ENCODE measurements around the gene RNF115. TPM values are rescaled to one million over a fixed set of nuclear protein-coding genes. Genes with fewer than 3 reads are reported as not detected.

RNF115 gene
- 4.8 and 6.1 TPM in 2 replicates for polyA plus RNA-seq (2012; rRNA removed)
- polyA plus RNA-seq (2012; cell fraction: cytosol; rRNA removed), result 5.0 and 5.2 TPM in 2 replicates
- polyA plus RNA-seq (2012; cell fraction: nucleus; rRNA removed), result 8.0 and 15.4 TPM in 2 replicates

DNA sequence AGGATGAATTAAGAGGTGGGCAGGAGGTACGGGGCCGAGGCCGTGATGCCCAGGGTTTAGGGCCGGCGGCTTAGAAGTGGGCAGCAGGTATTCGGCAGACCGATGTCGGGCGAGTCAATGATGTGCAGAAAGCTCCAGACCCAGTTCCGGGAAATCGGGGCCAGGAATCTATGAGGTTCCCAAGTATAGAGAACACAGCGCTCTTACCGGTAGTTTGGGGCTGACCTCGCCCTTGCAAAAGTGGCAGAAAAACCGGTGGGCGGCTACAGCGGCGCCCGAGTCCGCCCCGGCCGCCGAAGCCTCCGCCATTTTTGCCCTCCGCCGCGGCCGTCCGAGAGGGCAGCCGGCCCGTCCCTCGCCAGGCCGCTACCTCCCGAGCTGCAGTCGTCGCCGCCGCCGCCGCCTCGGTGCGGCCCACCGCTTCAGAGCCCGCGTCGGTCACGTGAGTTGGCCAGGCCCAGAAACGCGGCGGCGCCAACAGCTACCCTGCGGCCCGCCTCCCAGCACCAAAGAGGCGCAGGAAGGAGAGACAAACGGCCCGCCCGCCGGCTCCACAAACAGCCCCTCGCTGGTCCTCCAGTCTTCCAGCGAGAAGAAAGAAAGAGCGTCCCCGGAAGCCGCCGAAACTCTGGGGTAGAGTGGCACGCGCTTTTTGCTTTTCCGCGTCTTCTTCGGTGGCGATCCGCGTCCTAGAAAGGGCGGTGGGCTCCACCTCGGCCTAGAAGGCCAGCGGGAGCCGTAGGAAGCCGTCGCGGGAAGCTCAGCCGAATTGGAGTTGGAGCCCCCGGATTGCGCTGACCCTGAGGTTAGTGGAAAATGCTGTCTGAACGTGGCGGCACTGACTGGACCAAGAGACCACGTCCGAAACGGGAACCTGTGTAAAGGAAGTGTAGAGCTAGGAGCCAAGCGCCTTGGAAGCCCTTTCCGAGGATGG, at the start of gene RNF115, which contains the start of gene POLR3C:
Gene RNF115, minus strand, starts transcription at position 531 of the 934 bp plus-strand sequence. Its CDS starts 222 bp downstream, at position 309.
Gene POLR3C, plus strand, starts transcription at position 636 of the 934 bp plus-strand sequence. CDS start 1,577 bp downstream, outside the sequence.
- peak within 1 kb of the TSS; percentile 92 to 98 for H3K27ac ChIP-seq (ENCODE audit: low read depth in 2 of 2, low read length in 1 of 2)
- CTCF ChIA-PET, result interaction anchor here (0.6 to 10.4 kb wide), 3 partner anchors 22 to 69 kb away, joined by 3 to 121 read pairs (median 3); partner anchors contain the start of gene NUDT17
- H3K27me3 ChIP-seq (ENCODE audit: insufficient read depth), result no peaks in the 10 kb centered on the region
- H3K4me2 ChIP-seq, result peak within 1 kb of the TSS; percentile 74
- POLR2A ChIA-PET, result interaction anchor here (0.6 to 1.4 kb wide), 5 partner anchors 22 to 104 kb away, joined by 3 to 12 read pairs (median 3); partner anchors contain the start of genes NUDT17, PIAS3 and RBM8A
- H3K36me3 ChIP-seq (replicated peaks in 1 of 2; ENCODE audit: control insufficient read depth in 1 of 2, insufficient read depth in 2 of 2, low read length in 1 of 2), result peaks cover 23 to 30% of the 10 kb centered on the region in 2 experiments
- DNase-seq, result peak; percentile 91
- peaks cover 60% of the 10 kb centered on the region for H3K79me2 ChIP-seq (ENCODE audit: insufficient read depth)
- no peaks in the 10 kb centered on the region for H3K9me3 ChIP-seq
- H3K9me2 ChIP-seq, result no peaks in the 10 kb centered on the region
- H3K9ac ChIP-seq, result peak within 1 kb of the TSS; percentile 87
- peak within 1 kb of the TSS; percentile 90 to 99 for H3K4me3 ChIP-seq (ENCODE audit: low read depth in 2 of 2, low read length in 1 of 2)
- no peaks in the 10 kb centered on the region for H4K20me1 ChIP-seq (ENCODE audit: insufficient read depth)
- 5% methylated on average over 37 of the region's 89 CpGs for WGBS (ENCODE audit: low lambda C conversion rate)
- peak within 1 kb of the TSS; percentile 90 for H2AFZ ChIP-seq (ENCODE audit: low read depth)
- H3F3A ChIP-seq (replicated peaks; ENCODE audit: insufficient read depth), result peaks cover 17% of the 10 kb centered on the region
- H3K4me1 ChIP-seq (ENCODE audit: control insufficient read depth in 1 of 2, insufficient read depth in 2 of 2, low read depth in 1 of 2, low read length in 1 of 2), result peaks cover 0 to 12% of the 10 kb centered on the region in 2 experiments; a peak in 2 of 4 replicates
- no peak for TF ChIP-seq FOXJ3 (CRISPR knock-in tag; IDR thresholded peaks at IDR 0.05)
- no peak for TF ChIP-seq RAD21 (IDR thresholded peaks at IDR 0.05; ENCODE audit: low read length)
- TF ChIP-seq, protein P1, sequence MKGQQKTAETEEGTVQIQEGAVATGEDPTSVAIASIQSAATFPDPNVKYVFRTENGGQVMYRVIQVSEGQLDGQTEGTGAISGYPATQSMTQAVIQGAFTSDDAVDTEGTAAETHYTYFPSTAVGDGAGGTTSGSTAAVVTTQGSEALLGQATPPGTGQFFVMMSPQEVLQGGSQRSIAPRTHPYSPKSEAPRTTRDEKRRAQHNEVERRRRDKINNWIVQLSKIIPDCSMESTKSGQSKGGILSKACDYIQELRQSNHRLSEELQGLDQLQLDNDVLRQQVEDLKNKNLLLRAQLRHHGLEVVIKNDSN (IDR thresholded peaks at IDR 0.05; ENCODE audit: borderline replicate concordance, low read depth), result peak; percentile 91
- TF ChIP-seq, protein P2, sequence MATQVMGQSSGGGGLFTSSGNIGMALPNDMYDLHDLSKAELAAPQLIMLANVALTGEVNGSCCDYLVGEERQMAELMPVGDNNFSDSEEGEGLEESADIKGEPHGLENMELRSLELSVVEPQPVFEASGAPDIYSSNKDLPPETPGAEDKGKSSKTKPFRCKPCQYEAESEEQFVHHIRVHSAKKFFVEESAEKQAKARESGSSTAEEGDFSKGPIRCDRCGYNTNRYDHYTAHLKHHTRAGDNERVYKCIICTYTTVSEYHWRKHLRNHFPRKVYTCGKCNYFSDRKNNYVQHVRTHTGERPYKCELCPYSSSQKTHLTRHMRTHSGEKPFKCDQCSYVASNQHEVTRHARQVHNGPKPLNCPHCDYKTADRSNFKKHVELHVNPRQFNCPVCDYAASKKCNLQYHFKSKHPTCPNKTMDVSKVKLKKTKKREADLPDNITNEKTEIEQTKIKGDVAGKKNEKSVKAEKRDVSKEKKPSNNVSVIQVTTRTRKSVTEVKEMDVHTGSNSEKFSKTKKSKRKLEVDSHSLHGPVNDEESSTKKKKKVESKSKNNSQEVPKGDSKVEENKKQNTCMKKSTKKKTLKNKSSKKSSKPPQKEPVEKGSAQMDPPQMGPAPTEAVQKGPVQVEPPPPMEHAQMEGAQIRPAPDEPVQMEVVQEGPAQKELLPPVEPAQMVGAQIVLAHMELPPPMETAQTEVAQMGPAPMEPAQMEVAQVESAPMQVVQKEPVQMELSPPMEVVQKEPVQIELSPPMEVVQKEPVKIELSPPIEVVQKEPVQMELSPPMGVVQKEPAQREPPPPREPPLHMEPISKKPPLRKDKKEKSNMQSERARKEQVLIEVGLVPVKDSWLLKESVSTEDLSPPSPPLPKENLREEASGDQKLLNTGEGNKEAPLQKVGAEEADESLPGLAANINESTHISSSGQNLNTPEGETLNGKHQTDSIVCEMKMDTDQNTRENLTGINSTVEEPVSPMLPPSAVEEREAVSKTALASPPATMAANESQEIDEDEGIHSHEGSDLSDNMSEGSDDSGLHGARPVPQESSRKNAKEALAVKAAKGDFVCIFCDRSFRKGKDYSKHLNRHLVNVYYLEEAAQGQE (IDR thresholded peaks at IDR 0.05; ENCODE audit: low read depth, low read length), result peak; percentile 46; the same call in 1 of the 2 replicates
- peak; percentile 84 for TF ChIP-seq ELF1 (IDR thresholded peaks at IDR 0.05)
- TF ChIP-seq NRF1 (IDR thresholded peaks at IDR 0.05; ENCODE audit: low read depth, low read length), result 0 out of 2 replicates have a peak, but pooled peaks have one; percentile 23
- no peak for TF ChIP-seq RXRA (IDR thresholded peaks at IDR 0.05; ENCODE audit: borderline replicate concordance, low read depth)
- peak; percentile 24 to 34; a peak in 2 of 4 replicates for TF ChIP-seq EP300 (IDR thresholded peaks at IDR 0.05; ENCODE audit: borderline replicate concordance in 1 of 2, low read depth in 1 of 2, low read length in 1 of 2)
- TF ChIP-seq, protein P3, sequence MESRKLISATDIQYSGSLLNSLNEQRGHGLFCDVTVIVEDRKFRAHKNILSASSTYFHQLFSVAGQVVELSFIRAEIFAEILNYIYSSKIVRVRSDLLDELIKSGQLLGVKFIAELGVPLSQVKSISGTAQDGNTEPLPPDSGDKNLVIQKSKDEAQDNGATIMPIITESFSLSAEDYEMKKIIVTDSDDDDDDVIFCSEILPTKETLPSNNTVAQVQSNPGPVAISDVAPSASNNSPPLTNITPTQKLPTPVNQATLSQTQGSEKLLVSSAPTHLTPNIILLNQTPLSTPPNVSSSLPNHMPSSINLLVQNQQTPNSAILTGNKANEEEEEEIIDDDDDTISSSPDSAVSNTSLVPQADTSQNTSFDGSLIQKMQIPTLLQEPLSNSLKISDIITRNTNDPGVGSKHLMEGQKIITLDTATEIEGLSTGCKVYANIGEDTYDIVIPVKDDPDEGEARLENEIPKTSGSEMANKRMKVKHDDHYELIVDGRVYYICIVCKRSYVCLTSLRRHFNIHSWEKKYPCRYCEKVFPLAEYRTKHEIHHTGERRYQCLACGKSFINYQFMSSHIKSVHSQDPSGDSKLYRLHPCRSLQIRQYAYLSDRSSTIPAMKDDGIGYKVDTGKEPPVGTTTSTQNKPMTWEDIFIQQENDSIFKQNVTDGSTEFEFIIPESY (IDR thresholded peaks at IDR 0.05; ENCODE audit: borderline replicate concordance, low read depth), result peak; percentile 78; the same call in 1 of the 2 replicates
- peak; percentile 96 for TF ChIP-seq MXI1 (IDR thresholded peaks at IDR 0.05; ENCODE audit: low read depth, low read length)
- TF ChIP-seq SIN3A (IDR thresholded peaks at IDR 0.05; ENCODE audit: borderline replicate concordance, low read depth, low read length), result peak; percentile 90; the same call in 1 of the 2 replicates
- TF ChIP-seq EZH2phosphoT487 (IDR thresholded peaks at IDR 0.05; ENCODE audit: borderline replicate concordance, low read depth), result no peak
- no peak for TF ChIP-seq MEF2A (IDR thresholded peaks at IDR 0.05; ENCODE audit: borderline replicate concordance, low read depth)
- TF ChIP-seq, protein P4, sequence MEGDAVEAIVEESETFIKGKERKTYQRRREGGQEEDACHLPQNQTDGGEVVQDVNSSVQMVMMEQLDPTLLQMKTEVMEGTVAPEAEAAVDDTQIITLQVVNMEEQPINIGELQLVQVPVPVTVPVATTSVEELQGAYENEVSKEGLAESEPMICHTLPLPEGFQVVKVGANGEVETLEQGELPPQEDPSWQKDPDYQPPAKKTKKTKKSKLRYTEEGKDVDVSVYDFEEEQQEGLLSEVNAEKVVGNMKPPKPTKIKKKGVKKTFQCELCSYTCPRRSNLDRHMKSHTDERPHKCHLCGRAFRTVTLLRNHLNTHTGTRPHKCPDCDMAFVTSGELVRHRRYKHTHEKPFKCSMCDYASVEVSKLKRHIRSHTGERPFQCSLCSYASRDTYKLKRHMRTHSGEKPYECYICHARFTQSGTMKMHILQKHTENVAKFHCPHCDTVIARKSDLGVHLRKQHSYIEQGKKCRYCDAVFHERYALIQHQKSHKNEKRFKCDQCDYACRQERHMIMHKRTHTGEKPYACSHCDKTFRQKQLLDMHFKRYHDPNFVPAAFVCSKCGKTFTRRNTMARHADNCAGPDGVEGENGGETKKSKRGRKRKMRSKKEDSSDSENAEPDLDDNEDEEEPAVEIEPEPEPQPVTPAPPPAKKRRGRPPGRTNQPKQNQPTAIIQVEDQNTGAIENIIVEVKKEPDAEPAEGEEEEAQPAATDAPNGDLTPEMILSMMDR (IDR thresholded peaks at IDR 0.05), result no peak
- TF ChIP-seq, protein P5, sequence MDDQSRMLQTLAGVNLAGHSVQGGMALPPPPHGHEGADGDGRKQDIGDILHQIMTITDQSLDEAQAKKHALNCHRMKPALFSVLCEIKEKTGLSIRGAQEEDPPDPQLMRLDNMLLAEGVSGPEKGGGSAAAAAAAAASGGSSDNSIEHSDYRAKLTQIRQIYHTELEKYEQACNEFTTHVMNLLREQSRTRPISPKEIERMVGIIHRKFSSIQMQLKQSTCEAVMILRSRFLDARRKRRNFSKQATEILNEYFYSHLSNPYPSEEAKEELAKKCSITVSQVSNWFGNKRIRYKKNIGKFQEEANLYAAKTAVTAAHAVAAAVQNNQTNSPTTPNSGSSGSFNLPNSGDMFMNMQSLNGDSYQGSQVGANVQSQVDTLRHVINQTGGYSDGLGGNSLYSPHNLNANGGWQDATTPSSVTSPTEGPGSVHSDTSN (IDR thresholded peaks at IDR 0.05), result no peak
- TF ChIP-seq, protein P6, sequence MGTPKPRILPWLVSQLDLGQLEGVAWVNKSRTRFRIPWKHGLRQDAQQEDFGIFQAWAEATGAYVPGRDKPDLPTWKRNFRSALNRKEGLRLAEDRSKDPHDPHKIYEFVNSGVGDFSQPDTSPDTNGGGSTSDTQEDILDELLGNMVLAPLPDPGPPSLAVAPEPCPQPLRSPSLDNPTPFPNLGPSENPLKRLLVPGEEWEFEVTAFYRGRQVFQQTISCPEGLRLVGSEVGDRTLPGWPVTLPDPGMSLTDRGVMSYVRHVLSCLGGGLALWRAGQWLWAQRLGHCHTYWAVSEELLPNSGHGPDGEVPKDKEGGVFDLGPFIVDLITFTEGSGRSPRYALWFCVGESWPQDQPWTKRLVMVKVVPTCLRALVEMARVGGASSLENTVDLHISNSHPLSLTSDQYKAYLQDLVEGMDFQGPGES (IDR thresholded peaks at IDR 0.05; ENCODE audit: low read depth, low read length), result no peak
- TF ChIP-seq RFX5 (IDR thresholded peaks at IDR 0.05; ENCODE audit: low read length), result 0 out of 2 replicates have a peak, but pooled peaks have one; percentile 40
- TF ChIP-seq CHD2 (IDR thresholded peaks at IDR 0.05; ENCODE audit: low read length, partially characterized antibody), result no peak
